GM12878 (cell line): ENCODE data around the gene ENOX1. TPM values are rescaled to one million over a fixed set of nuclear protein-coding genes. Genes with fewer than 3 reads are reported as not detected.

Source experiments
- ATAC-seq: fragments of 200-7000 bp; cut with Tn5 transposase; 3 replicates; pipeline ENCODE4 v1.9.1; 2020; ENCODE audit warnings: mild to moderate bottlenecking, moderate library complexity
- BruUV-seq: library from RNA; stranded (reverse); fragments of 400-500 nt; replicated peaks from 2 replicates; lab custom pipeline; 2021; lab: Mats Ljungman, UMichigan
- CTCF ChIA-PET: fragments of 300-600 bp; sonication (Branson Sonifier 250); formaldehyde crosslinking; extraction: SDS; loops from one replicate; lab custom pipeline; 2021; ENCODE audit warnings: inconsistent platforms; lab: Yijun Ruan, JAX
- POLR2A ChIA-PET: fragments of 350-600 bp; formaldehyde crosslinking; extraction: SDS; loops from one replicate; lab custom pipeline; 2021; ENCODE audit warnings: inconsistent platforms; lab: Charles Lee
- RAD21 ChIA-PET: fragments of 300-600 bp; sonication (Branson Sonifier 250); formaldehyde crosslinking; loops from one replicate; lab custom pipeline; 2023; ENCODE audit warnings: antibody characterized with exemption; ENCODE audit not compliant: unreplicated experiment; lab: Charles Lee
- SMC1A ChIA-PET: fragments of 300-600 bp; sonication (Branson Sonifier 250); formaldehyde crosslinking; loops from one replicate; lab custom pipeline; 2023; ENCODE audit not compliant: unreplicated experiment, uncharacterized antibody; lab: Charles Lee
- DNase-seq: peaks from one replicate; pipeline ENCODE4 v3.0.0-alpha.2; 2011; ENCODE audit warnings: low read depth, low spot score
- FAIRE-seq: peaks from 3 replicates; lab custom pipeline; 2011; peaks lifted over from hg19 to GRCh38; lab: Jason Lieb, UNC
- H2AFZ ChIP-seq: 2 replicates; pipeline ENCODE4 v1.6.0; 2011; ENCODE audit warnings: low read depth, low read length, control low read depth; ENCODE audit not compliant: control insufficient read depth
- H3K27ac ChIP-seq: 2 replicates; pipeline ENCODE4 v1.5.1; 2011; ENCODE audit warnings: control low read depth; ENCODE audit not compliant: control insufficient read depth, insufficient read depth
- H3K27me3 ChIP-seq, 2 experiments: replicated peaks in 1 of 2; 2 replicates each; pipeline versions ENCODE4 v1.6.0 to v1.6.1; 2011; ENCODE audit warnings: low read length in 1 of 2; ENCODE audit not compliant: control insufficient read depth in 2 of 2, insufficient read depth in 2 of 2
- H3K36me3 ChIP-seq, 2 experiments: 2 replicates each; pipeline ENCODE4 v1.5.1; 2011; ENCODE audit warnings: low read length in 1 of 2; ENCODE audit not compliant: control insufficient read depth in 2 of 2, insufficient read depth in 2 of 2
- H3K4me1 ChIP-seq: 2 replicates; pipeline ENCODE4 v1.6.1; 2011; ENCODE audit warnings: mild to moderate bottlenecking, low read length, moderate library complexity, mixed read lengths; ENCODE audit not compliant: control insufficient read depth, insufficient read depth
- H3K4me2 ChIP-seq: 2 replicates; pipeline ENCODE4 v1.6.0; 2011; ENCODE audit warnings: control low read depth; ENCODE audit not compliant: control insufficient read depth, insufficient read depth
- H3K4me3 ChIP-seq: fragments of 200-600 bp; sonication (generic); 2 replicates; pipeline ENCODE4 v1.5.1; 2016
- H3K79me2 ChIP-seq: 2 replicates; pipeline ENCODE4 v1.6.0; 2011; ENCODE audit warnings: low read length; ENCODE audit not compliant: control insufficient read depth, insufficient read depth
- H3K9ac ChIP-seq: 2 replicates; pipeline ENCODE4 v1.8.0; 2011; ENCODE audit warnings: low read length, control low read depth, mixed read lengths; ENCODE audit not compliant: control insufficient read depth, insufficient read depth
- H3K9me3 ChIP-seq: replicated peaks from 3 replicates; pipeline ENCODE4 v1.5.1; 2011; ENCODE audit warnings: mild to moderate bottlenecking, low read length; ENCODE audit not compliant: control insufficient read depth, insufficient read depth
- H4K20me1 ChIP-seq: 2 replicates; pipeline ENCODE4 v1.6.0; 2011; ENCODE audit not compliant: control insufficient read depth, insufficient read depth
- ATF7 ChIP-seq: fragments of 450-650 bp; IDR thresholded peaks from 2 replicates; pipeline ENCODE4 v1.6.1; 2016; ENCODE audit warnings: low read depth, mild to moderate bottlenecking
- CBFB ChIP-seq: IDR thresholded peaks from 2 replicates; pipeline ENCODE4 v1.6.1; 2016; ENCODE audit warnings: antibody characterized with exemption, low read depth
- CHD1 ChIP-seq: IDR thresholded peaks from 2 replicates; pipeline ENCODE4 v1.6.1; 2012; ENCODE audit warnings: low read depth, low read length, improper control_type of control experiment
- IRF4 ChIP-seq: IDR thresholded peaks from 2 replicates; pipeline ENCODE4 v1.6.1; 2011; ENCODE audit warnings: low read depth, low read length
- POLR2AphosphoS2 ChIP-seq: IDR thresholded peaks from 2 replicates; pipeline ENCODE4 v1.6.1; 2011; ENCODE audit warnings: low read depth, mild to moderate bottlenecking, low read length, improper control_type of control experiment, moderate library complexity
- POU2F2 ChIP-seq: IDR thresholded peaks from 3 replicates; pipeline ENCODE4 v1.6.1; 2011; ENCODE audit warnings: low read depth, mild to moderate bottlenecking, low read length, borderline replicate concordance
- ZNF24 ChIP-seq: fragments of 450-650 bp; IDR thresholded peaks from 2 replicates; pipeline ENCODE4 v1.6.1; 2017; ENCODE audit warnings: antibody characterized with exemption, mild to moderate bottlenecking
- ZNF687 ChIP-seq: fragments of 450-650 bp; IDR thresholded peaks from 2 replicates; pipeline ENCODE4 v1.6.1; 2017; ENCODE audit warnings: mild to moderate bottlenecking, moderate library complexity
- WGBS: methylation state at CpG from one replicate; pipeline ENCODE4 v1.1.6; 2016; ENCODE audit warnings: low lambda C conversion rate; ENCODE audit not compliant: insufficient replicate concordance, insufficient coverage; ENCODE audit errors: missing lambda C conversion rate; 5-methylcytosine and 5-hydroxymethylcytosine counted together
- in situ Hi-C: fragments of 300-500 bp; cut with MboI; formaldehyde crosslinking; loops from 9 replicates; pipeline ENCODE4 v1.14.3; 2018; ENCODE audit warnings: mixed read lengths
- intact Hi-C: fragments of 100-400 bp; cut with micrococcal nuclease; formaldehyde crosslinking; loops from one replicate; pipeline ENCODE4 v1.14.2; 2022; ENCODE audit not compliant: unreplicated experiment
- polyA plus RNA-seq, 11 experiments: library from polyadenylated mRNA; depleted of rRNA in 4 of 11; unstranded in 6 of 11; stranded (reverse) in 5 of 11; fragments of >200 nt; fragmentation: Nextera tagmentation in 4 of 11; fragmentation: Illumina TruSeq in 1 of 11; extraction: Ambion mirVana in 4 of 11; extraction: Trizol in 1 of 11; gene quantifications; 1 replicate in 1 of 11; 2 replicates in 10 of 11; pipeline versions ENCODE4 v1.2.1 to v1.2.3, GENCODE V29; 2011 to 2016; ENCODE audit warnings: inconsistent platforms in 2 of 11, missing spikeins in 2 of 11, low read depth in 1 of 11
- total RNA-seq, 4 experiments: library from RNA; depleted of rRNA in 3 of 4; stranded (reverse); fragments of >200 nt in 3 of 4; fragmentation: Illumina TruSeq in 1 of 4; extraction: Trizol in 1 of 4; gene quantifications; 2 replicates each; pipeline versions ENCODE4 v1.2.1 to v1.2.3, GENCODE V29; 2013 to 2021
- TF ChIP-seq, protein P1 (sequence below): fragments of 450-650 bp; IDR thresholded peaks from 2 replicates; pipeline ENCODE4 v1.6.1; 2014; ENCODE audit warnings: mild to moderate bottlenecking
- TF ChIP-seq, protein P2 (sequence below): fragments of 450-650 bp; IDR thresholded peaks from 2 replicates; pipeline ENCODE4 v1.6.1; 2018; ENCODE audit warnings: borderline replicate concordance, mild to moderate bottlenecking; ENCODE audit not compliant: partially characterized antibody
- TF ChIP-seq, protein P3 (sequence below): fragments of 450-650 bp; IDR thresholded peaks from 2 replicates; pipeline ENCODE4 v1.6.1; 2018; ENCODE audit warnings: mild to moderate bottlenecking, low read depth, moderate library complexity; ENCODE audit not compliant: partially characterized antibody

The ENOX1 gene
- total and polyA plus RNA-seq, 10 of the 15 experiments (the other 5 are each of a cell fraction or from before 2014, with no cell fraction given): 0.11 to 0.26 (median 0.15) TPM

DNA sequence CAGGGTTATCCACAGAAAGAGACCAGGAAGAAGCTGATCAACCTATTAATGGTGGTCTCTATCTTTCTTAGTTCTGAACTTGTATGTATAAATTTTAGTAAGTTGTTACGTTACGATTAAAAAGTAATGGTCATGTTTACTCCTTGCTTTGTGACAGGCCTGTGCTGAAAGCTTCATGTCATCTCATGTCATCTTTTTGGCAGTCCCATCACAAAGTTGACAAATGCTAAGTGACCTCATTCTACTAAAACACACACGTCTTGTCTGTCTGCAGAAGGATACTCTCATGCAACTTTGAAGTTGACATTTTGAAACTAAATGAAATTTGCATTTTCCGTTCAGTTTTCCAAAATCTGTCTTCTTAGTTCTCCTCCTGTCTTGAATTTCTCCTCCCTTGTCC, 417.5 kb downstream of the ENOX1 start (continued):
- no peak for TF ChIP-seq ZNF687

DNA sequence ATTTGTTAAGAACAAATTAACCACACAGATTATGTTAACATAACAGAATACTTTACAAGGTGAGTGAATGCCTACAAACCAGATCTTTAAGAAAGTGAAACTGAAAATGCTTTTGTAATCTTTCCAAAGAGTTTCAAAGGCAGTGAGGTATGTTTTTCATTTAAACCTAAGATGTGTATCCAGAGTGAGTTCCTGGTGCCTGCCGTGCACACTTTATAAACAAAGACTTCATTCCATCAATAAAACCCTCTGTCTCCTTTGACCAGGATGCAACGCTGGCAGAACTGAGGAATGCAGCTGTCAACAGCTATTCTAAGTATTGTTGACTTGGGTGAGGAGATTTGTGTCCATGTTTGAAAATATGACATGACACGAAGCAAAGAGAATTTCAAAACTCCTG, 418.8 kb downstream of the ENOX1 start:
- intact Hi-C loops (no loop called here), in situ Hi-C loops (no loop called here)
- peak; percentile 75 for FAIRE-seq
- no peaks in the 10 kb centered on the region for H4K20me1 ChIP-seq
- CTCF ChIA-PET: no interaction called here
- H3K4me1 ChIP-seq: no peaks in the 10 kb centered on the region
- peak overlapping the region; percentile 61 for H2AFZ ChIP-seq
- no peak overlapping the region for H3K27ac ChIP-seq
- H3K9me3 ChIP-seq: no peaks in the 10 kb centered on the region; the same call in 2 of the 3 replicates
- H3K36me3 ChIP-seq: no peaks in the 10 kb centered on the region
- H3K4me2 ChIP-seq: peak overlapping the region; percentile 41
- DNase-seq: no peak
- RAD21 ChIA-PET: no interaction called here
- BruUV-seq: no TSS peak
- no peaks in the 10 kb centered on the region for H3K79me2 ChIP-seq
- WGBS: 27% methylated on average over 3 of the region's 3 CpGs
- H3K27me3 ChIP-seq: no peaks in the 10 kb centered on the region; a peak in 1 of 4 replicates
- SMC1A ChIA-PET: no interaction called here
- POLR2A ChIA-PET: no interaction called here
- H3K4me3 ChIP-seq: no peak overlapping the region
- no peak overlapping the region for H3K9ac ChIP-seq
- peak; percentile 72 for ATAC-seq
- TF ChIP-seq POU2F2 (no peak), POLR2AphosphoS2 (no peak), ZNF24 (no peak), IRF4 (no peak), ATF7 (no peak), CBFB (no peak), CHD1 (no peak)
- TF ChIP-seq, protein P1, sequence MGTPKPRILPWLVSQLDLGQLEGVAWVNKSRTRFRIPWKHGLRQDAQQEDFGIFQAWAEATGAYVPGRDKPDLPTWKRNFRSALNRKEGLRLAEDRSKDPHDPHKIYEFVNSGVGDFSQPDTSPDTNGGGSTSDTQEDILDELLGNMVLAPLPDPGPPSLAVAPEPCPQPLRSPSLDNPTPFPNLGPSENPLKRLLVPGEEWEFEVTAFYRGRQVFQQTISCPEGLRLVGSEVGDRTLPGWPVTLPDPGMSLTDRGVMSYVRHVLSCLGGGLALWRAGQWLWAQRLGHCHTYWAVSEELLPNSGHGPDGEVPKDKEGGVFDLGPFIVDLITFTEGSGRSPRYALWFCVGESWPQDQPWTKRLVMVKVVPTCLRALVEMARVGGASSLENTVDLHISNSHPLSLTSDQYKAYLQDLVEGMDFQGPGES: no peak
- TF ChIP-seq, protein P2, sequence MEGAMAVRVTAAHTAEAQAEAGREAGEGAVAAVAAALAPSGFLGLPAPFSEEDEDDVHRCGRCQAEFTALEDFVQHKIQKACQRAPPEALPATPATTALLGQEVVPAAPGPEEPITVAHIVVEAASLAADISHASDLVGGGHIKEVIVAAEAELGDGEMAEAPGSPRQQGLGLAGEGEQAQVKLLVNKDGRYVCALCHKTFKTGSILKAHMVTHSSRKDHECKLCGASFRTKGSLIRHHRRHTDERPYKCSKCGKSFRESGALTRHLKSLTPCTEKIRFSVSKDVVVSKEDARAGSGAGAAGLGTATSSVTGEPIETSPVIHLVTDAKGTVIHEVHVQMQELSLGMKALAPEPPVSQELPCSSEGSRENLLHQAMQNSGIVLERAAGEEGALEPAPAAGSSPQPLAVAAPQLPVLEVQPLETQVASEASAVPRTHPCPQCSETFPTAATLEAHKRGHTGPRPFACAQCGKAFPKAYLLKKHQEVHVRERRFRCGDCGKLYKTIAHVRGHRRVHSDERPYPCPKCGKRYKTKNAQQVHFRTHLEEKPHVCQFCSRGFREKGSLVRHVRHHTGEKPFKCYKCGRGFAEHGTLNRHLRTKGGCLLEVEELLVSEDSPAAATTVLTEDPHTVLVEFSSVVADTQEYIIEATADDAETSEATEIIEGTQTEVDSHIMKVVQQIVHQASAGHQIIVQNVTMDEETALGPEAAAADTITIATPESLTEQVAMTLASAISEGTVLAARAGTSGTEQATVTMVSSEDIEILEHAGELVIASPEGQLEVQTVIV: no peak
- TF ChIP-seq, protein P3, sequence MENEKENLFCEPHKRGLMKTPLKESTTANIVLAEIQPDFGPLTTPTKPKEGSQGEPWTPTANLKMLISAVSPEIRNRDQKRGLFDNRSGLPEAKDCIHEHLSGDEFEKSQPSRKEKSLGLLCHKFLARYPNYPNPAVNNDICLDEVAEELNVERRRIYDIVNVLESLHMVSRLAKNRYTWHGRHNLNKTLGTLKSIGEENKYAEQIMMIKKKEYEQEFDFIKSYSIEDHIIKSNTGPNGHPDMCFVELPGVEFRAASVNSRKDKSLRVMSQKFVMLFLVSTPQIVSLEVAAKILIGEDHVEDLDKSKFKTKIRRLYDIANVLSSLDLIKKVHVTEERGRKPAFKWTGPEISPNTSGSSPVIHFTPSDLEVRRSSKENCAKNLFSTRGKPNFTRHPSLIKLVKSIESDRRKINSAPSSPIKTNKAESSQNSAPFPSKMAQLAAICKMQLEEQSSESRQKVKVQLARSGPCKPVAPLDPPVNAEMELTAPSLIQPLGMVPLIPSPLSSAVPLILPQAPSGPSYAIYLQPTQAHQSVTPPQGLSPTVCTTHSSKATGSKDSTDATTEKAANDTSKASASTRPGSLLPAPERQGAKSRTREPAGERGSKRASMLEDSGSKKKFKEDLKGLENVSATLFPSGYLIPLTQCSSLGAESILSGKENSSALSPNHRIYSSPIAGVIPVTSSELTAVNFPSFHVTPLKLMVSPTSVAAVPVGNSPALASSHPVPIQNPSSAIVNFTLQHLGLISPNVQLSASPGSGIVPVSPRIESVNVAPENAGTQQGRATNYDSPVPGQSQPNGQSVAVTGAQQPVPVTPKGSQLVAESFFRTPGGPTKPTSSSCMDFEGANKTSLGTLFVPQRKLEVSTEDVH: no peak
